SK-N-SH treated with all-trans-retinoic acid at 6 μM for 48 hours (cell line): ENCODE measurements around the gene COL4A2.

ENCODE experiments used
- ARNTL ChIP-seq: fragments of 450-650 bp; formaldehyde crosslinking; IDR thresholded peaks from 2 replicates; pipeline ENCODE4 v1.5.0; 2020; ENCODE audit warnings: low read depth, mild to moderate bottlenecking, moderate library complexity, borderline replicate concordance
- ESRRG ChIP-seq: fragments of 250-450 bp; sonication (Bioruptor Pico); IDR thresholded peaks from 2 replicates; pipeline ENCODE4 v1.6.1; 2021; ENCODE audit warnings: mild to moderate bottlenecking
- PATZ1 ChIP-seq: fragments of 250-450 bp; sonication (Bioruptor Pico); IDR thresholded peaks from 2 replicates; pipeline ENCODE4 v1.8.0; 2020; ENCODE audit warnings: mild to moderate bottlenecking, moderate library complexity, borderline replicate concordance
- RARB ChIP-seq: fragments of 250-450 bp; sonication (Bioruptor Pico); IDR thresholded peaks from 2 replicates; pipeline ENCODE4 v1.8.0; 2021; ENCODE audit warnings: mild to moderate bottlenecking, moderate library complexity
- TF ChIP-seq, protein P1 (sequence below): fragments of 250-450 bp; sonication (Bioruptor Pico); IDR thresholded peaks from 2 replicates; pipeline ENCODE4 v1.8.0; 2021; ENCODE audit warnings: low read depth, mild to moderate bottlenecking, moderate library complexity, borderline replicate concordance
- TF ChIP-seq, protein P2 (sequence below): fragments of 250-450 bp; sonication (Bioruptor Pico); IDR thresholded peaks from 2 replicates; pipeline ENCODE4 v1.5.1; 2020; ENCODE audit warnings: low read depth, mild to moderate bottlenecking, moderate library complexity

DNA sequence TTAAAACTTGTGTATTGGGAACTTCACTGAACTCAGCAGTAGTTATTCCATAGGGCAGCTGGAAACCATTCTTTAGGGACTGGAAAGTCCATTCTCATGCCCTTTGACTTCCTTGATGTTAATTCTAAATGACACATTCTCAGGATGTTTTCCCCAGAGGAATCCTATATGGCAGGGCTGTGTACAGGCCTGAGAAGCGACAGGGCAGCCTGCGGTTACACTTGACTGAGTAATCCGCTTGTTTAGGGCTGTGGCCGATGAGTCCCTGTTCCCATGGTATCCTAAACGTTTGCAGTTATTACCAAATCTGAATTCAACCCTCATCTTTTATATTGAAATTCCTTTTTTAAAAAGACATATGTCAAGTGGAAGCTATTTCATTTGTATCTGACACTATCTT lies 83.5 kb downstream of the COL4A2 start:
- TF ChIP-seq, protein P1, sequence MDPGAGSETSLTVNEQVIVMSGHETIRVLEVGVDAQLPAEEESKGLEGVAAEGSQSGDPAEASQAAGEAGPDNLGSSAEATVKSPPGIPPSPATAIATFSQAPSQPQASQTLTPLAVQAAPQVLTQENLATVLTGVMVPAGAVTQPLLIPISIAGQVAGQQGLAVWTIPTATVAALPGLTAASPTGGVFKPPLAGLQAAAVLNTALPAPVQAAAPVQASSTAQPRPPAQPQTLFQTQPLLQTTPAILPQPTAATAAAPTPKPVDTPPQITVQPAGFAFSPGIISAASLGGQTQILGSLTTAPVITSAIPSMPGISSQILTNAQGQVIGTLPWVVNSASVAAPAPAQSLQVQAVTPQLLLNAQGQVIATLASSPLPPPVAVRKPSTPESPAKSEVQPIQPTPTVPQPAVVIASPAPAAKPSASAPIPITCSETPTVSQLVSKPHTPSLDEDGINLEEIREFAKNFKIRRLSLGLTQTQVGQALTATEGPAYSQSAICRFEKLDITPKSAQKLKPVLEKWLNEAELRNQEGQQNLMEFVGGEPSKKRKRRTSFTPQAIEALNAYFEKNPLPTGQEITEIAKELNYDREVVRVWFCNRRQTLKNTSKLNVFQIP, result no peak
- TF ChIP-seq RARB (CRISPR knock-in tag) (no peak), PATZ1 (CRISPR knock-in tag) (no peak), ESRRG (CRISPR knock-in tag) (no peak), ARNTL (CRISPR knock-in tag) (no peak)
- TF ChIP-seq, protein P2, sequence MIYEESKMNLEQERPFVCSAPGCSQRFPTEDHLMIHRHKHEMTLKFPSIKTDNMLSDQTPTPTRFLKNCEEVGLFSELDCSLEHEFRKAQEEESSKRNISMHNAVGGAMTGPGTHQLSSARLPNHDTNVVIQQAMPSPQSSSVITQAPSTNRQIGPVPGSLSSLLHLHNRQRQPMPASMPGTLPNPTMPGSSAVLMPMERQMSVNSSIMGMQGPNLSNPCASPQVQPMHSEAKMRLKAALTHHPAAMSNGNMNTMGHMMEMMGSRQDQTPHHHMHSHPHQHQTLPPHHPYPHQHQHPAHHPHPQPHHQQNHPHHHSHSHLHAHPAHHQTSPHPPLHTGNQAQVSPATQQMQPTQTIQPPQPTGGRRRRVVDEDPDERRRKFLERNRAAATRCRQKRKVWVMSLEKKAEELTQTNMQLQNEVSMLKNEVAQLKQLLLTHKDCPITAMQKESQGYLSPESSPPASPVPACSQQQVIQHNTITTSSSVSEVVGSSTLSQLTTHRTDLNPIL, result no peak
